B cell (primary cell): Measurements from ENCODE around the gene PIP. TPM values are rescaled to one million over a fixed set of nuclear protein-coding genes. Genes with fewer than 3 reads are reported as not detected.

Source experiments
- ATAC-seq: fragments of 200-7000 bp; cut with Tn5 transposase; one replicate; pipeline ENCODE4 v1.10.0; 2021; ENCODE audit warnings: low read depth, mild to moderate bottlenecking, moderate number of reproducible peaks, moderate library complexity
- CTCF ChIA-PET: fragments of 350-600 bp; sonication (Branson Sonifier 250); formaldehyde crosslinking; loops from one replicate; lab custom pipeline; 2021; ENCODE audit warnings: antibody characterized with exemption, inconsistent platforms; lab: Charles Lee
- POLR2A ChIA-PET: fragments of 350-600 bp; sonication (Branson Sonifier 250); formaldehyde crosslinking; loops from one replicate; lab custom pipeline; 2021; ENCODE audit warnings: antibody characterized with exemption; lab: Charles Lee
- DNase-seq: peaks from one replicate; pipeline ENCODE4 v3.0.0; 2013
- H2AFZ ChIP-seq: 2 replicates; pipeline ENCODE4 v1.6.1; 2012; ENCODE audit warnings: mild to moderate bottlenecking, low read depth, low read length; ENCODE audit not compliant: insufficient read depth, poor library complexity, severe bottlenecking
- H3K27ac ChIP-seq, 2 donors: 1 replicate in 1 of 2; 2 replicates in 1 of 2; pipeline ENCODE4 v1.5.1; 2012 to 2013; ENCODE audit warnings: low read length in 2 of 2, mild to moderate bottlenecking in 2 of 2, moderate library complexity in 1 of 2
- H3K27me3 ChIP-seq, 4 experiments: fragments of 200-600 bp in 1 of 4; sonication (generic) in 1 of 4; replicated peaks in 1 of 4; 1 replicate in 2 of 4; 2 replicates in 2 of 4; pipeline versions ENCODE4 v1.6.1 to v1.7.0; 2013 to 2016; ENCODE audit warnings: low read length in 3 of 4, mild to moderate bottlenecking in 2 of 4, mixed read lengths in 1 of 4, moderate library complexity in 1 of 4; ENCODE audit not compliant: insufficient read depth in 4 of 4, control insufficient read depth in 3 of 4; ENCODE audit errors: control extremely low read depth in 1 of 4
- H3K36me3 ChIP-seq, 2 experiments: replicated peaks in 1 of 2; 1 replicate in 1 of 2; 2 replicates in 1 of 2; pipeline versions ENCODE4 v1.6.1 to v1.7.1; 2013; ENCODE audit warnings: low read length in 1 of 2; ENCODE audit not compliant: insufficient read depth in 2 of 2, control insufficient read depth in 1 of 2; ENCODE audit errors: control extremely low read depth in 1 of 2, extremely low read depth in 1 of 2
- H3K4me1 ChIP-seq, 2 donors: fragments of 200-600 bp in 1 of 2; sonication (generic) in 1 of 2; 1 replicate in 1 of 2; 2 replicates in 1 of 2; pipeline versions ENCODE4 v1.5.1 to v1.6.1; 2013 to 2017; ENCODE audit warnings: low read length in 2 of 2; ENCODE audit not compliant: control insufficient read depth in 2 of 2, insufficient read depth in 2 of 2
- H3K4me2 ChIP-seq: replicated peaks from 2 replicates; pipeline ENCODE3; 2012; ENCODE audit warnings: mild to moderate bottlenecking, low read depth, low read length; ENCODE audit not compliant: poor library complexity, severe bottlenecking
- H3K4me3 ChIP-seq, 5 experiments: fragments of 200-600 bp in 1 of 5; sonication (generic) in 1 of 5; 1 replicate in 3 of 5; 2 replicates in 2 of 5; pipeline versions ENCODE4 v1.5.1 to v1.7.0; 2011 to 2016; ENCODE audit warnings: low read length in 4 of 5, mild to moderate bottlenecking in 4 of 5, low read depth in 2 of 5, control low read depth in 1 of 5, moderate library complexity in 1 of 5; ENCODE audit not compliant: insufficient read depth in 1 of 5; ENCODE audit errors: control extremely low read depth in 1 of 5, extremely low read depth in 1 of 5
- H3K79me2 ChIP-seq: fragments of 200-600 bp; sonication (generic); one replicate; pipeline ENCODE4 v1.6.0; 2016; ENCODE audit warnings: low read length; ENCODE audit not compliant: control insufficient read depth, insufficient read depth
- H3K9ac ChIP-seq: fragments of 200-600 bp; sonication (generic); 2 replicates; pipeline ENCODE4 v1.6.1; 2017; ENCODE audit warnings: mild to moderate bottlenecking, low read length, moderate library complexity
- H3K9me3 ChIP-seq, 3 donors: one replicate each; pipeline versions ENCODE4 v1.6.1 to v1.7.1; 2013; ENCODE audit warnings: low read length in 2 of 3; ENCODE audit not compliant: control insufficient read depth in 2 of 3, insufficient read depth in 1 of 3; ENCODE audit errors: control extremely low read depth in 1 of 3
- H4K20me1 ChIP-seq: 2 replicates; pipeline ENCODE4 v1.6.0; 2012; ENCODE audit warnings: mild to moderate bottlenecking, low read length; ENCODE audit not compliant: insufficient read depth, control insufficient read depth, poor library complexity, severe bottlenecking
- H3K27ac Mint-ChIP-seq: one replicate; pipeline ENCODE4 v1.8.0; 2021; ENCODE audit warnings: mixed read lengths
- H3K27me3 Mint-ChIP-seq: one replicate; pipeline ENCODE4 v1.8.0; 2021; ENCODE audit warnings: mixed read lengths
- H3K4me1 Mint-ChIP-seq: one replicate; pipeline ENCODE4 v1.8.0; 2021; ENCODE audit warnings: mixed read lengths
- H3K4me3 Mint-ChIP-seq: one replicate; pipeline ENCODE4 v1.8.0; 2021; ENCODE audit warnings: mixed read lengths
- H3K9me3 Mint-ChIP-seq: one replicate; pipeline ENCODE4 v1.8.0; 2022; ENCODE audit warnings: mixed read lengths; ENCODE audit not compliant: insufficient read depth
- CTCF ChIP-seq: fragments of 200-600 bp; IDR thresholded peaks from one replicate; pipeline ENCODE4 v1.8.0; 2022; ENCODE audit warnings: antibody characterized with exemption, mild to moderate bottlenecking
- EZH2 ChIP-seq: IDR thresholded peaks from 2 replicates; pipeline ENCODE4 v1.6.1; 2012; ENCODE audit warnings: borderline replicate concordance, low read depth, mild to moderate bottlenecking, moderate library complexity, low read length; ENCODE audit not compliant: insufficient read depth, poor library complexity, severe bottlenecking
- WGBS: methylation state at CpG from one replicate; pipeline ENCODE4 v1.1.5; 2013; ENCODE audit warnings: missing lambda C conversion rate; ENCODE audit not compliant: insufficient coverage; 5-methylcytosine and 5-hydroxymethylcytosine counted together
- intact Hi-C: fragments of 100-400 bp; cut with micrococcal nuclease; formaldehyde crosslinking; loops from one replicate; pipeline ENCODE4 v1.10.0; 2022
- polyA plus RNA-seq: library from polyadenylated mRNA; depleted of rRNA; stranded (reverse); fragments of >200 nt; gene quantifications from 2 replicates; pipeline ENCODE4 v1.2.3, GENCODE V29; 2012
- total RNA-seq, 2 donors: library from RNA; stranded (reverse); fragments of 120-200 nt in 1 of 2; gene quantifications; 1 replicate in 1 of 2; 2 replicates in 1 of 2; pipeline versions ENCODE4 v1.2.3 to v1.2.4, GENCODE V29; 2013 to 2022

Gene PIP
- total and polyA plus RNA-seq, 2 donors (not counting 1 experiment from before 2014, with no cell fraction given) = not detected

- CTCF ChIA-PET = interaction anchor here (0.5 to 1.0 kb wide), 3 partner anchors 89 to 116 kb away, joined by 3 to 4 read pairs (median 3); no protein-coding TSS in a partner anchor
- Mint-ChIP-seq H3K27ac (no peak overlapping the region), H3K27me3 (no peaks in the 10 kb centered on the region), H3K4me1 (peaks cover 30% of the 10 kb centered on the region), H3K4me3 (no peak overlapping the region), H3K9me3 (peaks cover 4% of the 10 kb centered on the region)
- WGBS = no CpG with 5 or more reads among the region's 1 CpG
- Histone ChIP-seq H3K4me2 (peak overlapping the region; percentile 13), H3K79me2 (no peaks in the 10 kb centered on the region), H3K9me3 (peaks cover 0 to 25% (median 22%) of the 10 kb centered on the region in 3 donors), H2AFZ (no peak overlapping the region), H3K4me3 (no peak overlapping the region), H3K9ac (no peak overlapping the region), H4K20me1 (no peaks in the 10 kb centered on the region), H3K36me3 (no peaks in the 10 kb centered on the region), H3K27ac (no peak overlapping the region), H3K27me3 (no peaks in the 10 kb centered on the region), H3K4me1 (peaks cover 8 to 18% of the 10 kb centered on the region in 2 donors)
- DNase-seq (peak; percentile 31), ATAC-seq (peak; percentile 47)
- POLR2A ChIA-PET = no interaction called here
- TF ChIP-seq CTCF (no peak), EZH2 (no peak)
- intact Hi-C loops = no loop called here
These were observed 5.7 kb upstream of the PIP start for GRCh38 chr7:143126146-143126545.

- Mint-ChIP-seq H3K4me1 (peaks cover 33% of the 10 kb centered on the region), H3K27ac (no peak overlapping the region), H3K27me3 (no peaks in the 10 kb centered on the region), H3K9me3 (peaks cover 4% of the 10 kb centered on the region), H3K4me3 (no peak overlapping the region)
- no peaks in the 10 kb centered on the region for H3K36me3 ChIP-seq
- H3K9me3 ChIP-seq = peaks cover 0 to 11% (median 2%) of the 10 kb centered on the region in 3 donors
- TF ChIP-seq EZH2 (no peak), CTCF (no peak)
- ChIA-PET POLR2A (no interaction called here), CTCF (interaction anchor here (0.7 kb wide), 1 partner anchor 19 kb away, joined by 4 read pairs; no protein-coding TSS in a partner anchor)
- no peak for DNase-seq
- H3K9ac ChIP-seq = no peak overlapping the region
- H4K20me1 ChIP-seq = no peaks in the 10 kb centered on the region
- H3K4me1 ChIP-seq = peaks cover 8 to 17% of the 10 kb centered on the region in 2 donors
- H3K27me3 ChIP-seq = no peaks in the 10 kb centered on the region
- H2AFZ ChIP-seq = no peak overlapping the region
- H3K79me2 ChIP-seq = no peaks in the 10 kb centered on the region
- intact Hi-C loops = no loop called here
- H3K4me3 ChIP-seq = no peak overlapping the region
- WGBS = 93% methylated on average over 2 of the region's 3 CpGs
- no peak for ATAC-seq
- no peak overlapping the region for H3K27ac ChIP-seq
- H3K4me2 ChIP-seq = no peak overlapping the region
These were observed 2.8 kb upstream of the PIP start for GRCh38 chr7:143129051-143129450.
